GM10266 (cell line): ENCODE results near the gene ARMH1.
A peak's percentile ranks its signal among the peaks of the same experiment; 100 is the strongest.

Source experiments
- DNase-seq: peaks from one replicate; pipeline ENCODE4 v3.0.0; 2012; ENCODE audit errors: extremely low spot score
- CTCF ChIP-seq: IDR thresholded peaks from 2 replicates; pipeline ENCODE4 v1.5.1; 2012; ENCODE audit warnings: mild to moderate bottlenecking, low read depth; ENCODE audit not compliant: control insufficient read depth, insufficient read depth; ENCODE audit errors: missing control alignments

The ARMH1 gene

GRCh38 chr1:44651069-44651468, 23.4 kb upstream of the ARMH1 start:
- no peak for TF ChIP-seq CTCF
- no peak for DNase-seq

GRCh38 chr1:44652445-44653106, 21.9 kb upstream of the ARMH1 start:
- peak; percentile 99 for TF ChIP-seq CTCF
- peak; percentile 86 for DNase-seq

GRCh38 chr1:44653107-44653964, 21.2 kb upstream of the ARMH1 start:
- DNase-seq, result no peak
- no peak for TF ChIP-seq CTCF

GRCh38 chr1:44654621-44655187, 19.8 kb upstream of the ARMH1 start:
- DNase-seq, result no peak
- TF ChIP-seq CTCF, result no peak

- DNase-seq, result no peak
- TF ChIP-seq CTCF, result peak; percentile 81
These were observed 18.9 kb upstream of the ARMH1 start for GRCh38 chr1:44655609-44656008.

GRCh38 chr1:44659566-44659965, 14.9 kb upstream of the ARMH1 start:
- DNase-seq, result no peak
- no peak for TF ChIP-seq CTCF

- no peak for TF ChIP-seq CTCF
- no peak for DNase-seq
These were observed 14.3 kb upstream of the ARMH1 start for GRCh38 chr1:44660176-44660575.
